GM12878 (cell line): ENCODE data around the gene KCNB1. TPM values are rescaled to one million over a fixed set of nuclear protein-coding genes. Genes with fewer than 3 reads are reported as not detected.

Source experiments
- ATAC-seq: fragments of 200-7000 bp; cut with Tn5 transposase; 3 replicates; pipeline ENCODE4 v1.9.1; 2020; ENCODE audit warnings: mild to moderate bottlenecking, moderate library complexity
- BruUV-seq: library from RNA; stranded (reverse); fragments of 400-500 nt; replicated peaks from 2 replicates; lab custom pipeline; 2021; lab: Mats Ljungman, UMichigan
- CTCF ChIA-PET: fragments of 300-600 bp; sonication (Branson Sonifier 250); formaldehyde crosslinking; extraction: SDS; loops from one replicate; lab custom pipeline; 2021; ENCODE audit warnings: inconsistent platforms; lab: Yijun Ruan, JAX
- POLR2A ChIA-PET: fragments of 350-600 bp; formaldehyde crosslinking; extraction: SDS; loops from one replicate; lab custom pipeline; 2021; ENCODE audit warnings: inconsistent platforms; lab: Charles Lee
- RAD21 ChIA-PET: fragments of 300-600 bp; sonication (Branson Sonifier 250); formaldehyde crosslinking; loops from one replicate; lab custom pipeline; 2023; ENCODE audit warnings: antibody characterized with exemption; ENCODE audit not compliant: unreplicated experiment; lab: Charles Lee
- SMC1A ChIA-PET: fragments of 300-600 bp; sonication (Branson Sonifier 250); formaldehyde crosslinking; loops from one replicate; lab custom pipeline; 2023; ENCODE audit not compliant: unreplicated experiment, uncharacterized antibody; lab: Charles Lee
- DNase-seq: peaks from one replicate; pipeline ENCODE4 v3.0.0-alpha.2; 2011; ENCODE audit warnings: low read depth, low spot score
- FAIRE-seq: peaks from 3 replicates; lab custom pipeline; 2011; peaks lifted over from hg19 to GRCh38; lab: Jason Lieb, UNC
- H2AFZ ChIP-seq: 2 replicates; pipeline ENCODE4 v1.6.0; 2011; ENCODE audit warnings: low read depth, low read length, control low read depth; ENCODE audit not compliant: control insufficient read depth
- H3K27ac ChIP-seq: 2 replicates; pipeline ENCODE4 v1.5.1; 2011; ENCODE audit warnings: control low read depth; ENCODE audit not compliant: control insufficient read depth, insufficient read depth
- H3K27me3 ChIP-seq, 2 experiments: replicated peaks in 1 of 2; 2 replicates each; pipeline versions ENCODE4 v1.6.0 to v1.6.1; 2011; ENCODE audit warnings: low read length in 1 of 2; ENCODE audit not compliant: control insufficient read depth in 2 of 2, insufficient read depth in 2 of 2
- H3K36me3 ChIP-seq, 2 experiments: 2 replicates each; pipeline ENCODE4 v1.5.1; 2011; ENCODE audit warnings: low read length in 1 of 2; ENCODE audit not compliant: control insufficient read depth in 2 of 2, insufficient read depth in 2 of 2
- H3K4me1 ChIP-seq: 2 replicates; pipeline ENCODE4 v1.6.1; 2011; ENCODE audit warnings: mild to moderate bottlenecking, low read length, moderate library complexity, mixed read lengths; ENCODE audit not compliant: control insufficient read depth, insufficient read depth
- H3K4me2 ChIP-seq: 2 replicates; pipeline ENCODE4 v1.6.0; 2011; ENCODE audit warnings: control low read depth; ENCODE audit not compliant: control insufficient read depth, insufficient read depth
- H3K4me3 ChIP-seq: fragments of 200-600 bp; sonication (generic); 2 replicates; pipeline ENCODE4 v1.5.1; 2016
- H3K79me2 ChIP-seq: 2 replicates; pipeline ENCODE4 v1.6.0; 2011; ENCODE audit warnings: low read length; ENCODE audit not compliant: control insufficient read depth, insufficient read depth
- H3K9ac ChIP-seq: 2 replicates; pipeline ENCODE4 v1.8.0; 2011; ENCODE audit warnings: low read length, control low read depth, mixed read lengths; ENCODE audit not compliant: control insufficient read depth, insufficient read depth
- H3K9me3 ChIP-seq: replicated peaks from 3 replicates; pipeline ENCODE4 v1.5.1; 2011; ENCODE audit warnings: mild to moderate bottlenecking, low read length; ENCODE audit not compliant: control insufficient read depth, insufficient read depth
- H4K20me1 ChIP-seq: 2 replicates; pipeline ENCODE4 v1.6.0; 2011; ENCODE audit not compliant: control insufficient read depth, insufficient read depth
- BCL11A ChIP-seq: IDR thresholded peaks from 2 replicates; pipeline ENCODE4 v1.6.1; 2011; ENCODE audit warnings: low read depth, low read length
- E2F4 ChIP-seq: IDR thresholded peaks from 2 replicates; pipeline ENCODE4 v1.6.1; 2012; ENCODE audit warnings: low read depth, low read length, improper control_type of control experiment
- FOXK2 ChIP-seq: fragments of 450-650 bp; IDR thresholded peaks from 2 replicates; pipeline ENCODE4 v1.6.1; 2017; ENCODE audit warnings: mild to moderate bottlenecking, moderate library complexity
- GABPA ChIP-seq: IDR thresholded peaks from 2 replicates; pipeline ENCODE4 v1.6.1; 2014; ENCODE audit warnings: antibody characterized with exemption, low read depth, mild to moderate bottlenecking, inconsistent platforms
- MEF2B ChIP-seq: fragments of 450-650 bp; IDR thresholded peaks from 2 replicates; pipeline ENCODE4 v1.6.1; 2018; ENCODE audit warnings: mild to moderate bottlenecking, moderate library complexity; ENCODE audit not compliant: partially characterized antibody, poor library complexity, severe bottlenecking
- NFYA ChIP-seq: IDR thresholded peaks from 2 replicates; pipeline ENCODE4 v1.6.1; 2011; ENCODE audit warnings: low read depth, mild to moderate bottlenecking, low read length, improper control_type of control experiment, borderline replicate concordance
- PRDM15 ChIP-seq: fragments of 450-650 bp; formaldehyde crosslinking; IDR thresholded peaks from 2 replicates; pipeline ENCODE4 v1.4.0; 2020; ENCODE audit warnings: mild to moderate bottlenecking, moderate library complexity
- RBBP5 ChIP-seq: fragments of 200-600 bp; sonication (generic); conservative IDR thresholded peaks from 2 replicates; pipeline ENCODE4 v1.6.1; 2016
- WRNIP1 ChIP-seq: IDR thresholded peaks from 2 replicates; pipeline ENCODE4 v1.6.1; 2011; ENCODE audit warnings: low read depth, low read length, improper control_type of control experiment, borderline replicate concordance
- ZZZ3 ChIP-seq: IDR thresholded peaks from 2 replicates; pipeline ENCODE4 v1.6.1; 2011; ENCODE audit warnings: low read depth; ENCODE audit not compliant: control insufficient read depth, insufficient read length
- WGBS: methylation state at CpG from one replicate; pipeline ENCODE4 v1.1.6; 2016; ENCODE audit warnings: low lambda C conversion rate; ENCODE audit not compliant: insufficient replicate concordance, insufficient coverage; ENCODE audit errors: missing lambda C conversion rate; 5-methylcytosine and 5-hydroxymethylcytosine counted together
- in situ Hi-C: fragments of 300-500 bp; cut with MboI; formaldehyde crosslinking; loops from 9 replicates; pipeline ENCODE4 v1.14.3; 2018; ENCODE audit warnings: mixed read lengths
- intact Hi-C: fragments of 100-400 bp; cut with micrococcal nuclease; formaldehyde crosslinking; loops from one replicate; pipeline ENCODE4 v1.14.2; 2022; ENCODE audit not compliant: unreplicated experiment
- polyA plus RNA-seq, 11 experiments: library from polyadenylated mRNA; depleted of rRNA in 4 of 11; unstranded in 6 of 11; stranded (reverse) in 5 of 11; fragments of >200 nt; fragmentation: Nextera tagmentation in 4 of 11; fragmentation: Illumina TruSeq in 1 of 11; extraction: Ambion mirVana in 4 of 11; extraction: Trizol in 1 of 11; gene quantifications; 1 replicate in 1 of 11; 2 replicates in 10 of 11; pipeline versions ENCODE4 v1.2.1 to v1.2.3, GENCODE V29; 2011 to 2016; ENCODE audit warnings: inconsistent platforms in 2 of 11, missing spikeins in 2 of 11, low read depth in 1 of 11
- total RNA-seq, 4 experiments: library from RNA; depleted of rRNA in 3 of 4; stranded (reverse); fragments of >200 nt in 3 of 4; fragmentation: Illumina TruSeq in 1 of 4; extraction: Trizol in 1 of 4; gene quantifications; 2 replicates each; pipeline versions ENCODE4 v1.2.1 to v1.2.3, GENCODE V29; 2013 to 2021
- TF ChIP-seq, protein P1 (sequence below): fragments of 450-650 bp; IDR thresholded peaks from 2 replicates; pipeline ENCODE4 v1.6.1; 2017; ENCODE audit warnings: low read depth, mild to moderate bottlenecking, moderate library complexity

Gene KCNB1
- total and polyA plus RNA-seq, 10 of the 15 experiments (the other 5 are each of a cell fraction or from before 2014, with no cell fraction given): 0.02 to 0.08 (median 0.03) TPM; not detected in 7

DNA sequence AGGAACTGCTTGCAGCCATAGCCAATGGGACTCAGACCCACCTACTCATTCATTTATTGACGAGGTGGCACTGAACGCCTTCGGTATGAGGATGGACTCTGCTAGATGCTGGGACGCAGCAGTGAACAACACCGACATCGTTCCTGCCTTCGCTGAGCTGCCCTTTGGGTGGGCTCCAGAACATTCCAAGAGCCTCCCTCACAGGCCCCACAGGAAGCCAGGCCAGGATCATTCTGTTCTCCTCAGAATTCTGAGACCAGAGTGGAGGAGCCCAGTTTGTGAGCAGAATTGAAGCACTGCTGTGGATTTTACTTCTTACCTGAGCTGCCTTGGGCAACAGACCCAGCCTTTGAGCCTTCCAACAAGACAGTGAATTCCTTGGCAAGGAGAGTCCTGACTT lies 82.1 kb downstream of the KCNB1 start (continued):
- TF ChIP-seq PRDM15: no peak

GRCh38 chr20:49399329-49399728 lies 83.1 kb downstream of the KCNB1 start:
- H3K27me3 ChIP-seq: peaks cover 0 to 2% of the 10 kb centered on the region in 2 experiments; a peak in 2 of 4 replicates
- FAIRE-seq (no peak), ATAC-seq (no peak), DNase-seq (no peak)
- no peaks in the 10 kb centered on the region for H4K20me1 ChIP-seq
- in situ Hi-C loops: no loop called here
- ChIA-PET POLR2A (no interaction called here), RAD21 (no interaction called here)
- no peaks in the 10 kb centered on the region; a peak in 1 of 4 replicates for H3K36me3 ChIP-seq
- no peaks in the 10 kb centered on the region for H3K4me1 ChIP-seq
- no TSS peak for BruUV-seq
- no peak overlapping the region for H3K4me3 ChIP-seq
- H3K9ac ChIP-seq: no peak overlapping the region
- no peak overlapping the region for H3K4me2 ChIP-seq
- TF ChIP-seq, protein P1, sequence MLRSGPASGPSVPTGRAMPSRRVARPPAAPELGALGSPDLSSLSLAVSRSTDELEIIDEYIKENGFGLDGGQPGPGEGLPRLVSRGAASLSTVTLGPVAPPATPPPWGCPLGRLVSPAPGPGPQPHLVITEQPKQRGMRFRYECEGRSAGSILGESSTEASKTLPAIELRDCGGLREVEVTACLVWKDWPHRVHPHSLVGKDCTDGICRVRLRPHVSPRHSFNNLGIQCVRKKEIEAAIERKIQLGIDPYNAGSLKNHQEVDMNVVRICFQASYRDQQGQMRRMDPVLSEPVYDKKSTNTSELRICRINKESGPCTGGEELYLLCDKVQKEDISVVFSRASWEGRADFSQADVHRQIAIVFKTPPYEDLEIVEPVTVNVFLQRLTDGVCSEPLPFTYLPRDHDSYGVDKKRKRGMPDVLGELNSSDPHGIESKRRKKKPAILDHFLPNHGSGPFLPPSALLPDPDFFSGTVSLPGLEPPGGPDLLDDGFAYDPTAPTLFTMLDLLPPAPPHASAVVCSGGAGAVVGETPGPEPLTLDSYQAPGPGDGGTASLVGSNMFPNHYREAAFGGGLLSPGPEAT: no peak
- TF ChIP-seq MEF2B: no peak
- TF ChIP-seq ZZZ3: no peak
- TF ChIP-seq FOXK2: no peak
- TF ChIP-seq NFYA: no peak
- TF ChIP-seq BCL11A: no peak
- no peak for TF ChIP-seq RBBP5
- TF ChIP-seq E2F4: no peak
- TF ChIP-seq GABPA: no peak
- no peak for TF ChIP-seq WRNIP1
- TF ChIP-seq, all 136 proteins: peak for 0
- ChIA-PET SMC1A (interaction anchor here (0.6 kb wide), 1 partner anchor 1606 kb away, joined by 3 read pairs; no protein-coding TSS in a partner anchor), CTCF (no interaction called here)
- Histone ChIP-seq H2AFZ (no peak overlapping the region), H3K27ac (no peak overlapping the region), H3K9me3 (no peaks in the 10 kb centered on the region), H3K79me2 (no peaks in the 10 kb centered on the region)
- WGBS: 0% methylated on average over 5 of the region's 5 CpGs
- intact Hi-C loops: no loop called here
